MCF 10A (cell line): ENCODE data around the gene KIAA1191. TPM values are rescaled to one million over a fixed set of nuclear protein-coding genes. Genes with fewer than 3 reads are reported as not detected.
A peak's percentile ranks its signal among the peaks of the same experiment; 100 is the strongest.

Experiments
- BruUV-seq: library from RNA; stranded (reverse); fragments of 400-500 nt; replicated peaks from 2 replicates; lab custom pipeline; 2021; lab: Mats Ljungman, UMichigan
- CTCF ChIA-PET: fragments of 300-600 bp; sonication (Branson Sonifier 250); formaldehyde crosslinking; extraction: SDS; loops from one replicate; lab custom pipeline; 2021; ENCODE audit warnings: antibody characterized with exemption, inconsistent platforms; lab: Yijun Ruan, JAX
- POLR2A ChIA-PET: fragments of 300-600, 350-650 bp; sonication (Branson Sonifier 250); formaldehyde crosslinking; extraction: SDS; loops from one replicate; lab custom pipeline; 2020; ENCODE audit warnings: antibody characterized with exemption, inconsistent platforms; lab: Yijun Ruan, JAX
- DNase-seq: peaks from one replicate; pipeline ENCODE4 v3.0.0-alpha.2; 2018; ENCODE audit not compliant: unreplicated experiment
- H3K27ac Mint-ChIP-seq: one replicate; pipeline ENCODE4 v1.8.0; 2022; ENCODE audit warnings: mild to moderate bottlenecking, low read depth, mixed read lengths; ENCODE audit not compliant: unreplicated experiment
- H3K27me3 Mint-ChIP-seq: one replicate; pipeline ENCODE4 v1.8.0; 2022; ENCODE audit warnings: mixed read lengths; ENCODE audit not compliant: insufficient read depth, unreplicated experiment
- H3K36me3 Mint-ChIP-seq: one replicate; pipeline ENCODE4 v1.8.0; 2022; ENCODE audit warnings: mild to moderate bottlenecking, moderate library complexity, mixed read lengths; ENCODE audit not compliant: insufficient read depth, unreplicated experiment
- H3K4me1 Mint-ChIP-seq: one replicate; pipeline ENCODE4 v1.8.0; 2022; ENCODE audit warnings: mixed read lengths; ENCODE audit not compliant: insufficient read depth, unreplicated experiment
- H3K4me3 Mint-ChIP-seq: one replicate; pipeline ENCODE4 v1.8.0; 2022; ENCODE audit warnings: mild to moderate bottlenecking, moderate library complexity, mixed read lengths; ENCODE audit not compliant: unreplicated experiment
- H3K9me3 Mint-ChIP-seq: one replicate; pipeline ENCODE4 v1.8.0; 2022; ENCODE audit warnings: mixed read lengths; ENCODE audit not compliant: unreplicated experiment
- intact Hi-C: fragments of 100-400 bp; cut with micrococcal nuclease; formaldehyde crosslinking; loops from 2 replicates; pipeline ENCODE4 v1.14.1; 2022
- total RNA-seq: library from RNA; stranded (reverse); gene quantifications from 2 replicates; pipeline ENCODE4 v1.2.3, GENCODE V29; 2022
- TF ChIP-seq, protein P1 (sequence below): fragments of 200-600 bp; IDR thresholded peaks from one replicate; pipeline ENCODE4 v1.8.0; 2022; ENCODE audit warnings: antibody characterized with exemption, mild to moderate bottlenecking; ENCODE audit not compliant: unreplicated experiment

KIAA1191 gene
- total RNA-seq, 1 experiment from 2014 or later: 92.0 TPM

DNA sequence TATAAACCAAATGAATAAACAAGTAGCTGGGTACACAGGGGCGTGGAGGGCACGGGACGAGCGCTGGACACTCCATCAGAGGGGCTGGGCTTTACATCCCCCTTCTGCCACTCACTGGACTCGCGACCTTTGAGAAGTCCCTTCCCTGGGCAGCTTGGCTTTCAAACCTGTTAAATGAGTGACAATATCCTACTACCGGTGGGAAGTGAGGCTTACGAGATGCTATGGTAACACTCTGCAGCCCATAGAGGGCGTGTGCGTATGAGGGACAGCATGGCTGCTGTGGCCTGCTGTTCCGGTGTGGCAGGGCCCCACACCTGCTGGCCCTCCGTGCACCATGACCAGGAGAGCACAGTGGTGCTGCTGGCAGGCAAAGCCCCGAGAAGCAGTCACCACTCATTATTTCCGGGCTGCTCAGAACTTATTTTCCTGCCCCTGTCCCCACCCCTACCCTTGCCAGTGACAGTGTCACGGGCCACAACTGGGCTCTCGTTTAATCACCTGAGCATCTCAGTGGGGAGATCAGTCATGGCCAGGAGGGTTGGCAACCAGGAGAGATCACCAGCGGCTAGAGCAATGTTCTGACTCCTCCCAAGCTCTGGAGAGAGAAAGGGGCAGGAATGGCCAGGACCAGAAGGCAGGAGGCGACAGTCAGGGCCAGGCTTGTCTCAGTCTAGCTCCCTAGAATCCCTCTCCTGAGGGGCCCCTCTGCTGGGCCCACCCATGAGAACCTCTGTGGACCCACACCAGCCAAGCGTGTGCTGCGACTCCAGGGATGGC lies 44.3 kb upstream of the KIAA1191 start:
- Mint-ChIP-seq H3K27me3 (no peaks in the 10 kb centered on the region), H3K4me3 (no peak overlapping the region), H3K27ac (no peak overlapping the region), H3K36me3 (peaks cover 67% of the 10 kb centered on the region), H3K9me3 (no peaks in the 10 kb centered on the region), H3K4me1 (peaks cover 32% of the 10 kb centered on the region)
- no peak for DNase-seq
- ChIA-PET POLR2A (interaction anchor here (11.3 kb wide), 1 partner anchor 17 kb away, joined by 110 read pairs; the partner anchor contains the start of genes HIGD2A and NOP16), CTCF (interaction anchor here (0.5 to 2.2 kb wide), 6 partner anchors 25 to 503 kb away, joined by 3 to 6 read pairs (median 5); partner anchors contain the start of gene FAF2)
- TF ChIP-seq, protein P1, sequence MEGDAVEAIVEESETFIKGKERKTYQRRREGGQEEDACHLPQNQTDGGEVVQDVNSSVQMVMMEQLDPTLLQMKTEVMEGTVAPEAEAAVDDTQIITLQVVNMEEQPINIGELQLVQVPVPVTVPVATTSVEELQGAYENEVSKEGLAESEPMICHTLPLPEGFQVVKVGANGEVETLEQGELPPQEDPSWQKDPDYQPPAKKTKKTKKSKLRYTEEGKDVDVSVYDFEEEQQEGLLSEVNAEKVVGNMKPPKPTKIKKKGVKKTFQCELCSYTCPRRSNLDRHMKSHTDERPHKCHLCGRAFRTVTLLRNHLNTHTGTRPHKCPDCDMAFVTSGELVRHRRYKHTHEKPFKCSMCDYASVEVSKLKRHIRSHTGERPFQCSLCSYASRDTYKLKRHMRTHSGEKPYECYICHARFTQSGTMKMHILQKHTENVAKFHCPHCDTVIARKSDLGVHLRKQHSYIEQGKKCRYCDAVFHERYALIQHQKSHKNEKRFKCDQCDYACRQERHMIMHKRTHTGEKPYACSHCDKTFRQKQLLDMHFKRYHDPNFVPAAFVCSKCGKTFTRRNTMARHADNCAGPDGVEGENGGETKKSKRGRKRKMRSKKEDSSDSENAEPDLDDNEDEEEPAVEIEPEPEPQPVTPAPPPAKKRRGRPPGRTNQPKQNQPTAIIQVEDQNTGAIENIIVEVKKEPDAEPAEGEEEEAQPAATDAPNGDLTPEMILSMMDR: no peak
- intact Hi-C loops: no loop called here
- no TSS peak for BruUV-seq

DNA sequence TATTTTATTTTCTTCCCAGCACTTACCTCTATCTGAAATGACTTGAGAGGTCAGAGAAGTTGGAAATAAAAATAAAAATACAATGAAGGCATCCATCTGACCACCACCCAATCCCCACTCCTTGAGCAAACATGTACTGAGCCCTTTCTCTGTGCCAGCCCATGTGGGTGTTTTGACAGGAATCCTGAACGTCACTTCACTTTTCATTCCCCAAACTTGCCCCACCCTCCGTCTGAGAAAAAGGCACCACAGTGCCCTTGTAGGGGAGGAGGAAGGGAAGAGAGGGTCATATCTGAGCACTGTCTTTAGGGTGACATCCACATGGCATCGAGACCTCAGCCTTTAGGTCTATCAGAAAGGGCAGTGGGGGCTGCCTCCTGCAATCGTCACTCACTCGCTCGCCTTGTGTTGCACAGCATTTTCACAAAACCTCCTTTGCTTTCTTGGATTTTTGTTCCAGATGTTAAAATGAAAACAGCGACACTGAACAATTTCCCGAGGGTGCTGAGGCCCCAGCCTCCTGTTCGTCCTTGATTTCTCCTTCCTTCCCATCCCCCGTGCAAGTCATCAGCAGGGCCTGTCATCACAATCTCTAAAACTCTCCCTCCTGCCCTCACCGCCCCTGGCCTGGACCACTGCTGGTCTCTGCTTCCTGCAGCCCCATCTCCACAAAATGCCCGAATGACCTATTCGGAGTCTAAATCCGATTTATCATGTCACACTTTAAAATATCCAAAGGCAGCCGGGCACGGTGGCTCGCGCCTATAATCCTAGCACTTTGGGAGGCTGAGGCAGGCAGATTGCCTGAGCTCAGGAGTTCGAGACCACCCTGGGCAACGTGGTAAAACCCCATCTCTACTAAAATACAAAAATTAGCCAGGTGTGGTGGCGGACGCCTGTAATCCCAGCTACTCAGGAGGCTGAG lies 40.0 kb upstream of the KIAA1191 start:
- CTCF ChIA-PET: interaction anchor here (0.6 to 1.6 kb wide), 6 partner anchors 9 to 1618 kb away, joined by 3 to 7 read pairs (median 6); partner anchors contain the start of gene CLTB
- BruUV-seq: no TSS peak
- H3K9me3 Mint-ChIP-seq: no peaks in the 10 kb centered on the region
- TF ChIP-seq, protein P1: no peak
- POLR2A ChIA-PET: interaction anchor here (0.8 to 3.5 kb wide), 10 partner anchors 10 to 148 kb away, joined by 3 to 74 read pairs (median 11); partner anchors contain the start of genes CDHR2, CLTB, FAF2 and HIGD2A
- H3K4me1 Mint-ChIP-seq: peaks cover 29% of the 10 kb centered on the region
- peak overlapping the region; percentile 38 for H3K4me3 Mint-ChIP-seq
- H3K27me3 Mint-ChIP-seq: no peaks in the 10 kb centered on the region
- DNase-seq: no peak
- peak overlapping the region; percentile 78 for H3K27ac Mint-ChIP-seq
- H3K36me3 Mint-ChIP-seq: peaks cover 61% of the 10 kb centered on the region
- intact Hi-C loops: no loop called here

DNA sequence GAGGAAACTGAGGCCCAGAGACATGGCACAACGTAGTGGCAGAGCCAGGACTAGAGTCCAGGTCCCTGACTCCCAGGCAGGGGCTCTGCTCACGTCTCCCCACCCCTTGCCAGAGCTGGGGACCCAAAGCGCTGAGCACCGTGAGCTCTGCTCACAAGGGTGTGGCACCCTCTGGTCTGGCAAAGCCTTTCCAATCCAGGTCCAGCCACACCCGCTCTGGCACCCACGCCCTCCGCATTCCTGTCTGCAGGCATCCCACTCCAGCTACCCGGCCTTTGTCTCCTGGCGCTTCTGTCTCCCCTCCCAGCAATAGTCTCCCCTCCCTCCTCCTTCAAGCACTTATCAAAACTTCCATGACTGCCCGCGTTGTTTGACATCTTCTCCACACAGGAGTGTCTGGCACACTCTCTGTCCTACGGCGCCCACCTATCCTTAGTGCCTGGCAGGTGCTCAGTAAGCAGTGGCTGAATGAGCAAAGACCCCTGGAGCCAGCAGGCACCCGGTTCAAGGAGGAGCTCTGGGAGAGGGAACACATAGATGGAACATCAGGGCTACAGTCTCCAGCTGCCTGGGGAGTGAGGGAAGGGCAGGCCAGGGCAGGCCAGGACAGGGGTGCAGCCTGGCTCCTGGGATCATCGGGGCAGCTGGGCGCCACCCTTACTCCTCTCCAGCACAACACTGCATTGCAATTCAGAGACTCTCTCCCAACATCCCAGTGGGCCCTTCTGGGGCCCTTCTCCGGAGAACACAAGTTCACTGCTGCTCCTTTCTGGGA lies 39.0 kb upstream of the KIAA1191 start:
- ChIA-PET POLR2A (interaction anchor here (0.5 to 3.5 kb wide), 16 partner anchors 11 to 1177 kb away, joined by 3 to 74 read pairs (median 4); partner anchors contain the start of genes CDHR2, CLTB, FAF2 and HIGD2A), CTCF (interaction anchor here (0.5 to 1.6 kb wide), 6 partner anchors 10 to 642 kb away, joined by 3 to 6 read pairs (median 4); partner anchors contain the start of gene CLTB)
- H3K4me1 Mint-ChIP-seq: peaks cover 29% of the 10 kb centered on the region
- H3K27ac Mint-ChIP-seq: peak overlapping the region; percentile 78
- peak; percentile 48 for DNase-seq
- no TSS peak for BruUV-seq
- peaks cover 59% of the 10 kb centered on the region for H3K36me3 Mint-ChIP-seq
- H3K4me3 Mint-ChIP-seq: peak overlapping the region; percentile 38
- intact Hi-C loops: no loop called here
- no peaks in the 10 kb centered on the region for H3K9me3 Mint-ChIP-seq
- no peaks in the 10 kb centered on the region for H3K27me3 Mint-ChIP-seq
- TF ChIP-seq, protein P1: no peak
